Thyroid gland (tissue), 4 donors: ENCODE measurements around the gene CA14.
"Not testable (repeated sequence)": the region's sequence is repeated elsewhere in the genome, so short reads cannot be mapped to it uniquely, and the experiment has no call there.

ENCODE experiments used
- POLR2A ChIP-seq, 2 donors: fragments of 450-650 bp; IDR thresholded peaks; one replicate each; pipeline ENCODE4 v1.6.1; 2017; ENCODE audit warnings: antibody characterized with exemption in 2 of 2, mild to moderate bottlenecking in 2 of 2, moderate library complexity in 1 of 2
- TF ChIP-seq, protein P1 (sequence below), 6 experiments: fragments of 200-600 bp in 3 of 6; fragments of 450-650 bp in 3 of 6; sonication (generic) in 3 of 6; IDR thresholded peaks; one replicate each; pipeline ENCODE4 v1.5.1; 2016 to 2019; ENCODE audit warnings: antibody characterized with exemption in 6 of 6, mild to moderate bottlenecking in 2 of 6, inconsistent platforms in 1 of 6, moderate library complexity in 1 of 6

GRCh38 chr1:150228246-150228645, 29.3 kb upstream of the CA14 start:
- TF ChIP-seq, protein P1, sequence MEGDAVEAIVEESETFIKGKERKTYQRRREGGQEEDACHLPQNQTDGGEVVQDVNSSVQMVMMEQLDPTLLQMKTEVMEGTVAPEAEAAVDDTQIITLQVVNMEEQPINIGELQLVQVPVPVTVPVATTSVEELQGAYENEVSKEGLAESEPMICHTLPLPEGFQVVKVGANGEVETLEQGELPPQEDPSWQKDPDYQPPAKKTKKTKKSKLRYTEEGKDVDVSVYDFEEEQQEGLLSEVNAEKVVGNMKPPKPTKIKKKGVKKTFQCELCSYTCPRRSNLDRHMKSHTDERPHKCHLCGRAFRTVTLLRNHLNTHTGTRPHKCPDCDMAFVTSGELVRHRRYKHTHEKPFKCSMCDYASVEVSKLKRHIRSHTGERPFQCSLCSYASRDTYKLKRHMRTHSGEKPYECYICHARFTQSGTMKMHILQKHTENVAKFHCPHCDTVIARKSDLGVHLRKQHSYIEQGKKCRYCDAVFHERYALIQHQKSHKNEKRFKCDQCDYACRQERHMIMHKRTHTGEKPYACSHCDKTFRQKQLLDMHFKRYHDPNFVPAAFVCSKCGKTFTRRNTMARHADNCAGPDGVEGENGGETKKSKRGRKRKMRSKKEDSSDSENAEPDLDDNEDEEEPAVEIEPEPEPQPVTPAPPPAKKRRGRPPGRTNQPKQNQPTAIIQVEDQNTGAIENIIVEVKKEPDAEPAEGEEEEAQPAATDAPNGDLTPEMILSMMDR (IDR thresholded peaks at IDR 0.05): not testable (repeated sequence)
- not testable (repeated sequence) for TF ChIP-seq POLR2A (IDR thresholded peaks at IDR 0.05)
